Measurements from ENCODE around the gene TRPT1.

The TRPT1 gene

DNA sequence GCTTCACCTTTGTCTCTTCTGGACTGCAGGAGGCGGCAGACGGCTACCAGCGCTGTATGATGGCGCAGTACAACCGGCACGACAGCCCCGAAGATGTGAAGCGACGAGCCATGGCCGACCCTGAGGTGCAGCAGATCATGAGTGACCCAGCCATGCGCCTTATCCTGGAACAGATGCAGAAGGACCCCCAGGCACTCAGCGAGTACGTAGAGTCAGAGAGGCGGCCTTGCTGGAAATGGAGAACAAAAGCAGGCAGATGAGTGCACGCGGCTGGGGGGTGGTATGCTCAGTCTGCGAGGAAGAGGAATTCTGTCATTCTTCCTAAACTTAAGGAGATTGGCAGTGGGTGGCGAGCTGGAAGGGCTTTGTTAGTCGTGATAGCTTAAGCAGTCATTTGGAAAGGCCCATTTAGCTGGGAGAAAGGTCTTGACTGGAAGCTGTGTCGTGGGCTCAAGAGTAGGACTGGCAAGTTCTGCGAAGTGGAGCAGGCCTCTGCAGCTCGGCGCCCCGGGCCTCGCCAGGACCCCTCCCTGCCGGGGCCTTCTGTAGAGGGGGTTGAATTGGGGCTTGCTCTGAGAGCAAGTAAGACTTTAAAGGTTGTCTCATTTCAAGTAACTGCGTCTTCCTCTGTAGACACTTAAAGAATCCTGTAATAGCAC, 22.4 kb downstream of the TRPT1 start:
- no peak for ATAC-seq
- no peak for TF ChIP-seq ISL1 (CRISPR knock-in tag; IDR thresholded peaks at IDR 0.05)
- TF ChIP-seq POU6F1 (CRISPR knock-in tag; IDR thresholded peaks at IDR 0.05; ENCODE audit: borderline replicate concordance, low read depth): no peak
- no peak for TF ChIP-seq RARB (CRISPR knock-in tag; IDR thresholded peaks at IDR 0.05)
- TF ChIP-seq ZNF70 (CRISPR knock-in tag; IDR thresholded peaks at IDR 0.05): no peak
- TF ChIP-seq, protein P1, sequence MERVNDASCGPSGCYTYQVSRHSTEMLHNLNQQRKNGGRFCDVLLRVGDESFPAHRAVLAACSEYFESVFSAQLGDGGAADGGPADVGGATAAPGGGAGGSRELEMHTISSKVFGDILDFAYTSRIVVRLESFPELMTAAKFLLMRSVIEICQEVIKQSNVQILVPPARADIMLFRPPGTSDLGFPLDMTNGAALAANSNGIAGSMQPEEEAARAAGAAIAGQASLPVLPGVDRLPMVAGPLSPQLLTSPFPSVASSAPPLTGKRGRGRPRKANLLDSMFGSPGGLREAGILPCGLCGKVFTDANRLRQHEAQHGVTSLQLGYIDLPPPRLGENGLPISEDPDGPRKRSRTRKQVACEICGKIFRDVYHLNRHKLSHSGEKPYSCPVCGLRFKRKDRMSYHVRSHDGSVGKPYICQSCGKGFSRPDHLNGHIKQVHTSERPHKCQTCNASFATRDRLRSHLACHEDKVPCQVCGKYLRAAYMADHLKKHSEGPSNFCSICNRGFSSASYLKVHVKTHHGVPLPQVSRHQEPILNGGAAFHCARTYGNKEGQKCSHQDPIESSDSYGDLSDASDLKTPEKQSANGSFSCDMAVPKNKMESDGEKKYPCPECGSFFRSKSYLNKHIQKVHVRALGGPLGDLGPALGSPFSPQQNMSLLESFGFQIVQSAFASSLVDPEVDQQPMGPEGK (CRISPR knock-in tag; IDR thresholded peaks at IDR 0.05; ENCODE audit: borderline replicate concordance): no peak
- TF ChIP-seq CSRNP3 (CRISPR knock-in tag; IDR thresholded peaks at IDR 0.05): no peak
- TF ChIP-seq ARNTL (CRISPR knock-in tag; IDR thresholded peaks at IDR 0.05; ENCODE audit: borderline replicate concordance, low read depth): no peak

DNA sequence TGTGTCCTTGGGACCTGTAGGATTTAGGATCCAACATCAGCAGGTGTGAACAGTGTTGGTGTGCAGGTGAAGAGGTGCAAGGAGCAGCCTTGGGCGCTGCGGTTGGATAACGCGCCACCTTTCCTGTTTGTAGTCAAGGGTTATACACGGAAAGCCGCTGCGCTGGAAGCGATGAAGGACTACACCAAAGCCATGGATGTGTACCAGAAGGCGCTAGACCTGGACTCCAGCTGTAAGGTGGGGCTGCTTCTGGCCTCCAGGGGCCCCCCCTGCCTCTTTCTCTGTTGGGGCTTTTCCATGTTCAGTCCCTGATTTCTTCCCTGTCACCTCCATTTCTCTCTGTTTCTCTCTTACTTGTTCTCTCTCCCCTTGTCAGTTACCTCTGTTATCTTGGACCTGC, 23.0 kb downstream of the TRPT1 start:
- no peak for TF ChIP-seq CSDC2 (CRISPR knock-in tag; IDR thresholded peaks at IDR 0.05)
- TF ChIP-seq ZFP3 (CRISPR knock-in tag; IDR thresholded peaks at IDR 0.05): no peak
- TF ChIP-seq ESRRG (CRISPR knock-in tag; IDR thresholded peaks at IDR 0.05): no peak
- TF ChIP-seq ZNF565 (CRISPR knock-in tag; conservative IDR thresholded peaks at IDR 0.05; ENCODE audit: low read depth): no peak
- TF ChIP-seq SNAI2 (CRISPR knock-in tag; IDR thresholded peaks at IDR 0.05): no peak
- no peak for TF ChIP-seq ZC3H10 (CRISPR knock-in tag; IDR thresholded peaks at IDR 0.05)
- TF ChIP-seq ISL1 (CRISPR knock-in tag; IDR thresholded peaks at IDR 0.05): no peak
- TF ChIP-seq OSR1 (CRISPR knock-in tag; IDR thresholded peaks at IDR 0.05): no peak
- TF ChIP-seq GLIS3 (CRISPR knock-in tag; IDR thresholded peaks at IDR 0.05): no peak
- TF ChIP-seq TCF4 (CRISPR knock-in tag; IDR thresholded peaks at IDR 0.05; ENCODE audit: borderline replicate concordance): no peak
- no peak for TF ChIP-seq POU6F1 (CRISPR knock-in tag; IDR thresholded peaks at IDR 0.05; ENCODE audit: borderline replicate concordance, low read depth)
- no peak for TF ChIP-seq CSRNP3 (CRISPR knock-in tag; IDR thresholded peaks at IDR 0.05)

DNA sequence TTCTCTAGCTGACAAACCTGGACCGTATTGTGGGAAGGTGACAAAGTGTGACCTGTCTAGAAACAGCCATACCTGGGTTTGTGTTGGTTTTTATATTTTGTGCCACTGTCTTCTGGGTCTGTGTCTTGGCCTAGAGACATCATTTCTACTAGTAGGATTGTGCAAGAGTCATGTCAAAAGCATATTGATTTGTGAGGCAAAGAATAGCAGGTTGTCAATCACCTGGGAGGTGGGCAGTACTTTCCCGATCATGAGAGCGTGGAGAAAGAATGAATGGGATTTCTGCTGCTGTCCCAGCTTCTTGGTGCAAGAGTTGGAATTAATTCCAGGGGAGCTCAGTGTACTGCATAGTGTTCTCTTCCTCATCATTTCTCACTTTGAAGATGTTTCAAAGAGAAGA, 24.4 kb downstream of the TRPT1 start:
- TF ChIP-seq POU6F1 (CRISPR knock-in tag; IDR thresholded peaks at IDR 0.05; ENCODE audit: borderline replicate concordance, low read depth) (no peak), ZFP30 (CRISPR knock-in tag; IDR thresholded peaks at IDR 0.05) (no peak), ZNF8 (CRISPR knock-in tag; IDR thresholded peaks at IDR 0.05) (no peak), TOX (CRISPR knock-in tag; IDR thresholded peaks at IDR 0.05; ENCODE audit: borderline replicate concordance) (no peak), OSR1 (CRISPR knock-in tag; IDR thresholded peaks at IDR 0.05) (no peak), CSDC2 (CRISPR knock-in tag; IDR thresholded peaks at IDR 0.05) (no peak), RARB (CRISPR knock-in tag; IDR thresholded peaks at IDR 0.05) (no peak), ZNF565 (CRISPR knock-in tag; conservative IDR thresholded peaks at IDR 0.05; ENCODE audit: low read depth) (no peak), ISL1 (CRISPR knock-in tag; IDR thresholded peaks at IDR 0.05) (no peak), ARNTL (CRISPR knock-in tag; IDR thresholded peaks at IDR 0.05; ENCODE audit: borderline replicate concordance, low read depth) (no peak), ZFP3 (CRISPR knock-in tag; IDR thresholded peaks at IDR 0.05) (no peak), BACH2 (CRISPR knock-in tag; IDR thresholded peaks at IDR 0.05; ENCODE audit: borderline replicate concordance) (no peak)
- TF ChIP-seq, protein P1 (CRISPR knock-in tag; IDR thresholded peaks at IDR 0.05; ENCODE audit: borderline replicate concordance): no peak
- TF ChIP-seq, protein P2, sequence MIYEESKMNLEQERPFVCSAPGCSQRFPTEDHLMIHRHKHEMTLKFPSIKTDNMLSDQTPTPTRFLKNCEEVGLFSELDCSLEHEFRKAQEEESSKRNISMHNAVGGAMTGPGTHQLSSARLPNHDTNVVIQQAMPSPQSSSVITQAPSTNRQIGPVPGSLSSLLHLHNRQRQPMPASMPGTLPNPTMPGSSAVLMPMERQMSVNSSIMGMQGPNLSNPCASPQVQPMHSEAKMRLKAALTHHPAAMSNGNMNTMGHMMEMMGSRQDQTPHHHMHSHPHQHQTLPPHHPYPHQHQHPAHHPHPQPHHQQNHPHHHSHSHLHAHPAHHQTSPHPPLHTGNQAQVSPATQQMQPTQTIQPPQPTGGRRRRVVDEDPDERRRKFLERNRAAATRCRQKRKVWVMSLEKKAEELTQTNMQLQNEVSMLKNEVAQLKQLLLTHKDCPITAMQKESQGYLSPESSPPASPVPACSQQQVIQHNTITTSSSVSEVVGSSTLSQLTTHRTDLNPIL (CRISPR knock-in tag; IDR thresholded peaks at IDR 0.05; ENCODE audit: low read depth): no peak
- ATAC-seq: no peak

More for the DNA sequence above, 23.0 kb downstream of the TRPT1 start:
- ATAC-seq: no peak
